ENCODE results near the gene SRGAP1.
A peak's percentile ranks its signal among the peaks of the same experiment; 100 is the strongest.

The SRGAP1 gene

DNA sequence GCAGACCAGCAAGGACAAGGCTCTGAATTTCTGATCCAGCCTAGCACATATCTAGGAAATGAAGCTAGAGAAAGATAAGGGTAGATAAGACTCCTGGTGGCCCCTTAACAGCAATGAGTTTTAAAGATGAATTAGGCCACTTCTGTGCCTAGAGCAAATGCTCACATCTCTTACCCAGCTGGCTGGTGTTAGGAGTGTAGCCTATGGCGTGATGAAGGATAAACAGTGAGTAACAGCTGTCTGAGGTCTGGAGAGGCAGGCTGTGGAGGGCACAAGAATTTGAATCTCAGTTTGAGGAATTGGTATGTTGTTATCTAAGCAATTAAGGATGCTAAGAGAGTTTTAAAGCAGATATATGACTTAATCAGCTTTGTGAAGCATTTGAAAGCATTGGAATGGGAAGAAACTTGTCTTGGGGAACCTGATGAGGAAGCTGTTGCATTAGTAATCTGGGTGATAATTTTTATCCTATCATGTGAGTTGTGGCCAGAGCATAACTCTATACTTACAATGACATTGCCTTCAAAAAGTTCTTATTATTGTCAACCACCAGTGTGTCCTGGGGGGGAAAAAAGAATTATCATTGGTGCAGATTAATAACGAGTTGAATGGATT, 161.8 kb downstream of the SRGAP1 start:
- H3K36me3 ChIP-seq (replicated peaks) = no peaks in the 10 kb centered on the region
- peak overlapping the region; percentile 85 for H3K27ac ChIP-seq
- H3K27me3 ChIP-seq (replicated peaks) = no peaks in the 10 kb centered on the region
- peak; percentile 90 for DNase-seq
- TF ChIP-seq, protein P1, sequence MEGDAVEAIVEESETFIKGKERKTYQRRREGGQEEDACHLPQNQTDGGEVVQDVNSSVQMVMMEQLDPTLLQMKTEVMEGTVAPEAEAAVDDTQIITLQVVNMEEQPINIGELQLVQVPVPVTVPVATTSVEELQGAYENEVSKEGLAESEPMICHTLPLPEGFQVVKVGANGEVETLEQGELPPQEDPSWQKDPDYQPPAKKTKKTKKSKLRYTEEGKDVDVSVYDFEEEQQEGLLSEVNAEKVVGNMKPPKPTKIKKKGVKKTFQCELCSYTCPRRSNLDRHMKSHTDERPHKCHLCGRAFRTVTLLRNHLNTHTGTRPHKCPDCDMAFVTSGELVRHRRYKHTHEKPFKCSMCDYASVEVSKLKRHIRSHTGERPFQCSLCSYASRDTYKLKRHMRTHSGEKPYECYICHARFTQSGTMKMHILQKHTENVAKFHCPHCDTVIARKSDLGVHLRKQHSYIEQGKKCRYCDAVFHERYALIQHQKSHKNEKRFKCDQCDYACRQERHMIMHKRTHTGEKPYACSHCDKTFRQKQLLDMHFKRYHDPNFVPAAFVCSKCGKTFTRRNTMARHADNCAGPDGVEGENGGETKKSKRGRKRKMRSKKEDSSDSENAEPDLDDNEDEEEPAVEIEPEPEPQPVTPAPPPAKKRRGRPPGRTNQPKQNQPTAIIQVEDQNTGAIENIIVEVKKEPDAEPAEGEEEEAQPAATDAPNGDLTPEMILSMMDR (IDR thresholded peaks at IDR 0.05; ENCODE audit: low read depth, low read length, missing control alignments) = no peak
- in situ Hi-C loops (cut with HindIII; ENCODE audit: low pct_ligation_motif_present, low sequenced_read_pairs) = no loop called here
- no peak overlapping the region for H3K4me3 ChIP-seq (ENCODE audit: low read depth, low read length)

DNA sequence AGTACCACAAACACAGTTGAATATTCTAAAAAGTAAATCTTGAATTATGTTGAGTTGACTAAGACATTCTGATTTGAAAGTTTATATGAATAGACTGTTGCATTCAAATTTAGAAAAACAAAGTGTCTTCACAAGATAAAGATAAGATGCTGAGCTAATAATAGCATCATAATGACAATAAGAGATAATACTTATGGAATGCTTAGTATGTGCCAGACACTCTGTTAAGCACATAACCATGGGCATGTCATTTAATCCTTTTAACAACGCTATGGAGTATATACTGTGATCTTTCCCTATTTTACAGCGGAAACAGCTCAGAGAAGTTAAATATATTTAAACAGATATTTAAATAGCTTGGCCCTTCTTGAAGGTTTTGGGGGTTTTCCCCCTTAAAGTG, 163.4 kb downstream of the SRGAP1 start:
- Histone ChIP-seq H3K27ac (peak overlapping the region; percentile 85), H3K4me3 (ENCODE audit: low read depth, low read length) (no peak overlapping the region), H3K36me3 (replicated peaks) (no peaks in the 10 kb centered on the region), H3K27me3 (replicated peaks) (no peaks in the 10 kb centered on the region)
- DNase-seq = no peak
- in situ Hi-C loops (cut with HindIII; ENCODE audit: low pct_ligation_motif_present, low sequenced_read_pairs) = no loop called here
- TF ChIP-seq, protein P1 (IDR thresholded peaks at IDR 0.05; ENCODE audit: low read depth, low read length, missing control alignments) = no peak

DNA sequence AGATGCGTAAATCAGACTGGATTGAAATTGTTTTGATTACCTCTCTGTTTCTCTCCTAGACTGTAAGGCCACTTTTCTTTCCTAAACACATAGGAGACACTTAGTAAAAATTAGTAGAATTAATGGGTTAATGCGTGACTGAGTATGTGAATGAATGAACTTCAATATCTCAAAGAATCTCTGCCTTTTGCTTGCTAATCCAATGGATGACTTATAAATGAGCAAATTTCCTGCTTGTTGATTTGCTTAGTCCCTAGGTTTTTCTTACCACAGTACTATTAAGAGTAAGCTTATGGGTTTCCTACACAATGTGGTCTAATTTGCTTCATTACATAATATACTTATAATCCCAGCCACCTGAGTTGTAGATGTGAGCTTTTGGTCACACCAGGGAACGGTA, 164.1 kb downstream of the SRGAP1 start:
- Histone ChIP-seq H3K27ac (peak overlapping the region; percentile 85), H3K27me3 (replicated peaks) (no peaks in the 10 kb centered on the region), H3K36me3 (replicated peaks) (no peaks in the 10 kb centered on the region), H3K4me3 (ENCODE audit: low read depth, low read length) (no peak overlapping the region)
- in situ Hi-C loops (cut with HindIII; ENCODE audit: low pct_ligation_motif_present, low sequenced_read_pairs) = no loop called here
- no peak for DNase-seq
- TF ChIP-seq, protein P1 (IDR thresholded peaks at IDR 0.05; ENCODE audit: low read depth, low read length, missing control alignments) = no peak

DNA sequence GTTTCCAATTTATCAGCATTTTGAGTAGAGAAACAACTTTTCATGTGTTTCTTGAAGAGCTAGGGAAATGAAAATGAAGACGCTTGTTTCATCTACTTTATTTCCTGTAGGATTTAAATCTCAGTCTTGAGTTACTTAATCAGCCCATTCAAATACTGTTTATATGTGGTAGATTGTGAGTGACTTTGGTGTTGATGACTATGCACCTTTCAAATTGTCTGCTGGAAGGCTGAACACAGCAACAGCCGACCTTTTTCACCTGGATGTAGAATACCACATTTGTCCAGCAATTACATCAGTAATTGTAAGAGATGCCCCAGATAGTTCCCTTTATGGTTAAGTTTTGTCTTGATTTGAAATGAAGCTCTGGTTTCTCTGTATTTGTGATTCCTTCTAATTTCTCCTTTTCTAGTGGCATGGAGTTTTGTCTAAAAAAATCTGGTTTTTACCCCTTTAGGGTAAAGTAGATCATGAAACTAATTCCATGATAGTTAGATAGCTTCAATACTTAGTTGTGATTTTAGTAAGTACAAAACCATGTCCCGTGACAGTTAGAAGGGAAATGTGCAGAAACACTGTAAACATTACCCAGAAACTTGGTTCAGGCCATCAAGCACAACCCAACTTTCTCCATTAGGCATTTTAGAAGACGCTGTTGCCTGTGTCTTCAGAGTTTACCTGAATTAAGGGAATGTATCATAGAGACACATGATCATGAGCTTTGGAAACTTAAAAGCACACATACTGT, 165.0 kb downstream of the SRGAP1 start:
- TF ChIP-seq, protein P1 (IDR thresholded peaks at IDR 0.05; ENCODE audit: low read depth, low read length, missing control alignments) = no peak
- Histone ChIP-seq H3K27ac (peak overlapping the region; percentile 54), H3K36me3 (replicated peaks) (no peaks in the 10 kb centered on the region), H3K4me3 (ENCODE audit: low read depth, low read length) (no peak overlapping the region), H3K27me3 (replicated peaks) (no peaks in the 10 kb centered on the region)
- no peak for DNase-seq
- in situ Hi-C loops (cut with HindIII; ENCODE audit: low pct_ligation_motif_present, low sequenced_read_pairs) = no loop called here

DNA sequence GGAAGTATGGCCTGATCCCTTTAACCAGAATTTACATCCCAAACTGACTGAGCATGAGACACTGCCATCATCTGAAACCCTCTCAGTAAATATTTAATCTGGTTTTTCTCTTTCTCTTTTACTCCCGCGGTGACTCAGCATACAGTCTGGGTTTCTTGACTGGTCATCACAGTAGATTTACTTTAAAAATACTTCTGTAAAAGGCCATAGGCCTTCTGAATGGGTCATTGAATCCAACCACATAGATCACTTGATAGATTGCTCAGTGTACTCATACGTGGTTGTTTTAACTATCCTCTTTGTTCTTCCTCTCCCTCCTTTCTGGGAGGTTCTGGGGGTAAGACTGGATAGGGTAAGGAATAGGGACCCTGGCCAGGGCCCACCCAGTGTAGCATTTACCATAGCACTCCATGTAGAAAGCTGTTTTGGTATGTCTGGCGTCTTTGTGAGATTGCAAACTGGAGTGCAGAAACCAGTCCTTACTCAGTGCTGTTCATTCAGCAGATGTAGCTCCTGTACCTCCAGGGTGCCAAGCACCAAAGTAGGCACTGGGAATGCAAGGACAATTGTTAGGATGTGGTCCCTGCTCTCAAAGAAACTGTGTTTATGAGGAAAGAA, 165.7 kb downstream of the SRGAP1 start:
- in situ Hi-C loops (cut with HindIII; ENCODE audit: low pct_ligation_motif_present, low sequenced_read_pairs) = no loop called here
- Histone ChIP-seq H3K4me3 (ENCODE audit: low read depth, low read length) (no peak overlapping the region), H3K36me3 (replicated peaks) (no peaks in the 10 kb centered on the region), H3K27ac (peak overlapping the region; percentile 66), H3K27me3 (replicated peaks) (no peaks in the 10 kb centered on the region)
- peak; percentile 81 for DNase-seq
- TF ChIP-seq, protein P1 (IDR thresholded peaks at IDR 0.05; ENCODE audit: low read depth, low read length, missing control alignments) = no peak
